GM19467 (cell line): ENCODE data around the gene VAMP3.
"Not testable (repeated sequence)": the region's sequence is repeated elsewhere in the genome, so short reads cannot be mapped to it uniquely, and the experiment has no call there.

Experiments used
- ATAC-seq: cut with Tn5 transposase; IDR thresholded peaks from one replicate; pipeline ENCODE4 v1.9.1; 2021; ENCODE audit warnings: mild to moderate bottlenecking, moderate library complexity; ENCODE audit not compliant: unreplicated experiment

VAMP3 gene

DNA sequence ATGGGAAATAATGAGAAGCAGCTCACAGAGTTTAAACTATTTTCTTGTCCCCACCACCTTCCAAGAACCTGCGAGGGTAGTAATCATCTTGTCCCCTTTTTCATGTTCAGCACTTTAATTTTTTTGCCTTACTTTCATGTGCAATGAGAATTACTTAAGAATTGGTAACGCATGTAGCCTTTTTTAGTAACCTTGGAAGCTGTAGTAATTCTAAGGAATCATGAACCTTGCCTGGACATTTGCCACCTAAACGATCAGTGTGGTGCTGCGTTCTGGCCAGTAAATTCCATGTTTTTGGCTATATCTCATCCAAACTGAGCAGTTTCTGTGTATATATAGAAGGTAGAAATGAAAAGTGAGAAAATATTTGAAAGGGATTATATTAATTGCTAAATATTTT is 3.9 kb upstream of the VAMP3 start:
- ATAC-seq = no peak

DNA sequence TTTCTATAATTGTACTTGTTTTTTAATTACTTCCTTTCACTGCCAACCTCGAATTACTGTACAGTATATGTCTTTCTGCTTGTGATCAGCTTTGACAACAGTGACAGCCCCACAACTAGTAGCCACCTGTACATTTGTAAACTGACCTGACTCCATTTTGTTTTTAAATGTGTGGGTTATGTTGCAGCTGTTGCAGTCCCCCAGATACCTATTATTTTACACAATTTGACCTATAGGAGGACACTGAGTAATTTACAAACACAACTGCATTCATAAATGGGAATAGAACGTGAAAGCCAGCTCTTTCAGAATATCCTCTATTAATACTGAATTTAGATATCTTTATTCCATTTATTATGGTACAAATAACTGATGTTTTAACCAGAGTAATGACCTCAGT is 2.5 kb upstream of the VAMP3 start:
- ATAC-seq = no peak

DNA sequence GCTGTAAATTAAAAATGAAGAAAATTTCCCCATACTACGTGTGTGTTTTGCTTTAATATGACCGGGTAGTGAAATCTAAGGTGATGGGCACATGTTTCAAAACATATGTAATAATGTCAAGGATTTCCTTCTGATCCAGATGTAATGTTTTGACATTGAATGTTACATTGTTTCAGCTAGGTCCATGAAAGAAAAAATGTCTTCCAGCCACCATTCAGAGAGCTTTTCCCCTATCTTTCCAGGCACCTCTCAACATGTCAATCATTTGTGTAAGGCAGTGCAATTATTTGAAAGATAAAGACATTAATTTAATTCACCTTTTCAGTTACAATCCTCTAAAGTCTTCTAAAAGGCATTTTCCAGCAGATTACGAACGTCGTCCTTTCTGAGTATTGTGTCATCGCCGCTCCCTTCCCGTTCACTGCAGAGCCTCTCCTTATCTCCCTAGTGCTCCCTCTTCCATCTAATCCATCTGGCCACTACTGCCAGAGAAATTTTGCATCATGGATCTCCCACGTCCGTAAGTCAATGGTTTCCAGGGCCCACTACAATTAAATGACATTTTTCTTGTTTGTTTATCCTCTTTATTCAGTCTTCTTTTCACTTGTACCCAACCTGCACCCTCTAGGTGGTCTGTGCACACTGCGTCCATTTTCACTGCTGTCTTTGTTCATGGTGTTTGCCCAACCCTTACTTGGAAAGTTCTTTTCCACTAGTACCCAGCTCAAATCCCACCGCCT is 1.3 kb upstream of the VAMP3 start:
- no peak for ATAC-seq

DNA sequence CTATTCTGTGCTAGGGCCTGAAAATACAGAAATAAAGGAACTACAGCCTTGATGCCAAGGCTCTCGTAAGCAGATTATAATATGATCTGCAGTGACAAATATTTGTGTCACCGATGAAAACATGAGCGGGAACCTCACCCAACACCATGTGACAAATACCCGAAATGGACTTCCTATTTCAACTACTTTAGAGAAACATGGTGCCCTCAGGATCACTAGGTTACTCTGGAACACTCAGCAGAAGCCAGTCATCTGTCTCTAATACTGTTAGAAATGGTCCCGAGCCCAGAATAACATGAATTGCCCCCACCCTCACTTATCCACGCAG is 463 bp upstream of the VAMP3 start:
- no peak for ATAC-seq

DNA sequence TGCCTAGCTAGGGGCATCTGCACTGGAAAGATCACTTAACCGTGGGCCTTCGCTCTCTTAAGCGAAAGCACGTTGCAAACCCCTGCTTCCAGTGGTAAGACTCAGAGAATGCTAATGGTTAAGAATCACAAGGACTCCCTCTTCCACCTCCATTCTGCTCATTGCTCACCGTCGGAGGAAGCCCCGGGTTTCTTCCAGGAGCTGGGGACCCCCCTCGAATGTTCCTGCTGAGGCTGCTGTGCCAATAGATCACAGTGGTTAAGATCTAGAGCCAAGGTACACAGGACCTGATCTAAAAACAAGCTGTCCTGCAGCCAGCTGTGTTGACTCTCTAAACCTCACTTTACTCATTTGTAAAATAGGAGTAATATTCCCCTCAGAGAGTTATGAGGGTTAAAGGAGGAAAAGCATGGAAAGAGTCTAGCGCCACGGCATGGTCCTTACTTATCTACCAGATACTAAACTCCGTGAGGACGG is 765 bp downstream of the VAMP3 start:
- ATAC-seq = no peak

DNA sequence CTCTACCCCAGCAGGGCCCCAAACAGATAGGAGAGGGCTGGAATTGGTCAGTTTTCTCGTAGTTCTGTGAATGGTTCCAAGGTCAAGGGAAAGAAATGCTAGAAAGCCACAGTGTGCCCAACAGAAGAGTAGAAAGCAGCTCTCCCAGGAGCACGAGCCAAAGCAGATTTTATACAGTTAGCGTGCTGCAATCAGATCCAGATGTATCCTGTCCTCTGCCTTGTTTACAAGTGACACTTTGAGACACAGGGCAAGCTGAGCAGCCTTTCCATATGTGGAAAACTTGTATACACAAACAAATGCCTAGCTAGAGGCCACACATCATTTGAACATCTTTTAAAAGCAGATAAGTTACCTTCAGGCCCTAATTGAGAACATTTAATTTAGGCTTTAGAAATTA is 6.5 kb downstream of the VAMP3 start:
- ATAC-seq = no peak

DNA sequence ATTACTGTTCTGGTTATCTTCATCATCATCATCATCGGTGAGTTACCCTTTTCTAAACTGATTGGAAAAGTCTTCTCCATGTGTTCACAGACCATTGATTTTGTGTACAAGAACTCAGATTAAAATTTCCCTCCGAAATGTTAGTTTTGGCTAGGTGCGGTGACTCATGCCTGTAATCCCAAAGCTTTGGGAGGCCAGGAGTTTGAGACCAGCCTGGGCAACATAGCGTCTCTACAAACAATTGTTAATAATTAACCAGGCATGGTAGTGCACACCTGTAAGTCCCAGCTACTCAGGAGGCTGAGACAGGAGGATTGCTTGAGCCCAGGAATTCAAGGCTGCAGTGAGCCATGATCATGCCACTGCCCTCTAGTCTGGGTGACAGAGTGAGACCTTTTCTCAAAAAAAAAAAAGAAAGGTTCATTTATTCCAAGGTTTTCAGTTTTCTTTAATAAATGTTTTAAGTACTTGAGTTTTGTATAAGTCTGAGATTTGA is 7.1 kb downstream of the VAMP3 start:
- no peak for ATAC-seq

DNA sequence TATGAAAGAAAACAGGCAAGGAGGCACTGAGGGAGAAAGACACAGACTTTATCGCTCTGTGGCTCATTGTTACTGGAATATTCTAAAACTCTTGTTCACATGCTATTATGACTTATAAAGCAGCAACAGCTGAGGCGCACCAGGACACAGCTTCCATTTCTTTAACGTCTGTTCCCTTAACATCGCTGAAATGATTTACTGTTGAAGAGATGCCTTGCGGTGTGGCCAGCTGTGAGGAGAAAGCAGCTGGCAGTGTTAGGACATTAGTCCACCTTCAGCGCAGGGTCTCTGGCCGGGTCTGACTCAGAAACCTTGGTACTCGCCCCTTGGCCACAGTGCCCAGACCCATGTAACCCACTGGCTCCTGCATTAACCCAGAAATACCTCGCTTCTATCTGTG is 9.9 kb downstream of the VAMP3 start:
- no peak for ATAC-seq

DNA sequence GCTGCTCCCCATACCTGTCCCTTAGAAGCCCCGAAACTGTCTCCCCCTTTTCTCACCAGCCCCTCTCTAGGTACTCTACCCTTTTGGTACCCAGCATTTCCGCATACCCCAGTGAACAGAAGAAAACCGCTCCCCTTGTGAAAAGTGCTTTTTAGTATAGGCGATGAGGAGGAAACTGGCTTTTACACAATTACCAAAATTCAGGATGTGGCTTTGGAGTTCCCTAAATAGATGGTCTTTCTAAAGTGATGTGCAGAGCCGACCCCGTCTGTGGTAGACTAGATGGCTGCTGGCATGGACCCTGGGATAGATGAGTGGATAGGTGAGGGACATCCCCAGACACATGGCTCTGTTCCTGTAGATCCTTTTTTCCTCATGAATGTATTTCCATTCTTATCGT is 10.4 kb downstream of the VAMP3 start:
- no peak for ATAC-seq

DNA sequence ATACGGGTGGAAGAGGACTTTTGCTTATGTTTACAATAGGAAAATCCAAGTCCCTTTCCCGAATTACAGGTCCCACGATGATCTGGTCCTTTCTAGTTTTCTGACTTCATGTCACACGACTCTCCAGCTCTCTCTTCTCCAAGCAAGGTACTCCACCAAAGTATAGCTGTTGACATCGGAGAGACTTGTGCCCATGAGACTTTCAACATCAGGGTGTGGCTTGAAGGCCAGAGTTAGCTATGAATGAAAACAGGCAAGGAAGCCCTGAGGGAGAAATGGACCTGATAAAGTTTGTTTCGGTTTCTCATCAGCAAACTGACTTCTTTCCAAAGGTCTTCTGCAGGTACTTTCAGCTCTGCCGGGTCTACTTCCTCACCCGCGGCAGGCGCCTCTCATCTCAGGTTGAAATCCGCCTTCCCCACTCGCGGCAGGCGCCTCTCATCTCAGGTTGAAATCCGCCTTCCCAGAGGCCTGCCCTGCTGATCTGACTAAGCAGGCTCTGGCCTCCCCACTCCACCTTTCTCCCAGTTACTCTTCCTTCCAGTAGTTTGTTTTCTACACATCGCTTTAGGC is 10.9 kb downstream of the VAMP3 start:
- ATAC-seq = no peak

DNA sequence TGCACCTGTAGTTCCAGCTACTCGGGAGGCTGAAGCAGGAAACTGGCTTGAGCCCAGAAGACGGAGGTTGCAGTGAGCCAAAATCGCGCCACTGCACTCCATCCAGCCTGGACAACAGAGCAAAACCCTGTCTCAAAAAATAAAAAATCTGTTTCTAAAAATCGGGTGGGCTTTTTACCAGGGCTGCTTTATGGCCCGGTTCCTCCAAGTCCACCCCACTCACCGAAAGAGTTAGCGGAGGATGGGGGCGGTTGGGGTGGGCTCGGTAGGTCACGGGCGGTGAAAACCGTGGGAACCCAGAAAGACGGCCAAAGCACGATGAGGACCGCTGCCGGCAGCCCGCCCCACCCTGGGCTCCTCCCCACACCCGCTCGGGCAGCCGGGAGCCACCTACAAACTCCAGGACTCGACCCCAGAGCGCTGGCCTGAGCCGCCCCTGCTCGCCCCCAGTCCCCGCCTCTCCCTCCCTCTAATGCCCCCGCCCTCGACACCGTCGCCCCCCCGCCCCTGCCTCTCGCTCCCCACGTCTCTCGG is 12.1 kb downstream of the VAMP3 start:
- ATAC-seq = no peak

DNA sequence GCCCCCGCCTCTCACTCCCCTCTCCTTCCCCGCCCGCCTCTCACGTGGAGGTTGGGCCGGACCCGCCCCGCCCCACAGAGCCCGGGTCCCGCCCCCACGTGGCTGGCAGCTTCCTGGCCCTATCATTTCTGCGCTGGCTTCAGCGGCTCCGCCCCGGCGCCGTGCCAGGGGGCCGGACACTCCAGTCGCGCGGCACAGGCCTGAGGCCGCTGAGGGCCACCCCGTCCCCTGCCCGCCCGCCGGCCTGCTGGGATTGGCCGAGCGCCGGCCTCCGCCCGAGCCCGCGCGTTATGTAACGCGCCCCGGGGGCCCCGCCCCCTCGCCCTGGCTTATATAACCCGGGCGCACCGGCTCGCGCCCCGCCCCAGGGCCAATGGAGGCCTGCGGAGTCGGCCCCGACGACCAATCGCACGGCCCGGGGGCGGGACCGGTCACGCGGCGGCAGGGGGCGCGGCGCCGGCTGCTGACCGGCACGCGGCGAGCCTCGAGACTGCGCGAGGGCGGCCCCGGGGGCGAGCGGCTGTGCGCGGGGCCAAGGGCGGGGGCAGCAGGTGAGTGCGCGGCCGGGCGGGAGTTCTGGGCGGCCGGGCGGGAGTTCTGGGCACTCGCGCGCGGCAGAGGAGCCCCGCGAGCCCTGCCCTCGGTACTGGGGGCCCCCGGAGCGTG is 12.9 kb downstream of the VAMP3 start, which contains the start of gene PER3:
PER3 (plus strand) TSS at position 466 of the 666 bp plus-strand sequence. CDS start 587 bp downstream, outside the sequence.
- ATAC-seq = peak; percentile 87

DNA sequence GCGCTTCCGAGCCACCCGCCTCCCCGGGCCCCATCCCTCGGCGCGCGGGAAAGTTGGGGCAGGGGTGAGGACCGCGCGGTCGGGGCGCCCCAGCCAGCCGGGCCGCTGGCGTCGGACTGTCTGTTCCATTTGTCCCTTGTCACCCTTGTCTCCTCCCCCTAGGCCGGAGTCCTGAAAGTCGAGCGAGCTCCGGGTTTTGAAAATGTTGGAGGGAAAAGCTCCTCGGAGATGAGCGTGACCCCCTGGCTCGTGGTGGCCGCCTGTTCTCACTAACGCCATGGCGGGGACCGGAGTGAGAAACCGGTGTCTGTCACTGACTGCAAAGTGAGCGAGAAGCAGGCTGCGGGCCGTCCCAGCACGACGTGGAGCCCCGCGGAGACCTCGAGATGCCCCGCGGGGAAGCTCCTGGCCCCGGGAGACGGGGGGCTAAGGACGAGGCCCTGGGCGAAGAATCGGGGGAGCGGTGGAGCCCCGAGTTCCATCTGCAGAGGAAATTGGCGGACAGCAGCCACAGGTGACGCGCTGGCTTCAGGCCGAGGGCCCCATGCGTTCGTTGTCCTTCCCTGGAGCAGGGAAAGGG is 13.5 kb downstream of the VAMP3 start:
- ATAC-seq = no peak

DNA sequence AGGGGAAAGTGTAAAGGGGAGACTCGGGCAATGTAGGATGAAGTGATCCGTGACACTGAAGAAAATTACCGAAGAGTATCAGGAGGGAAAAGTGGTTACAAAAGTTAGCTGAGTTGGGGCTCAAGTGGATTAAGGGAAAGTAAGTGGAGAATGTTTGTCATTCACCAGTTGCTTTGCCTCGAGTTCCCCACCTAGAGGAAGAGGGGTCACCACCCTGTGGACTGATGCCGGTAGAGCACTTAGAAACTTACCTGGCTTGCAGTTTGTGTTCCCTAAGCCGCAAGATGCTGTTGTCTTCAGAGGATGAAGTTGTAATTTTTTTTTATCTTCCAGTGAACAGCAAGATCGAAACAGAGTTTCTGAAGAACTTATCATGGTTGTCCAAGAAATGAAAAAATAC is 14.0 kb downstream of the VAMP3 start:
- ATAC-seq = no peak

DNA sequence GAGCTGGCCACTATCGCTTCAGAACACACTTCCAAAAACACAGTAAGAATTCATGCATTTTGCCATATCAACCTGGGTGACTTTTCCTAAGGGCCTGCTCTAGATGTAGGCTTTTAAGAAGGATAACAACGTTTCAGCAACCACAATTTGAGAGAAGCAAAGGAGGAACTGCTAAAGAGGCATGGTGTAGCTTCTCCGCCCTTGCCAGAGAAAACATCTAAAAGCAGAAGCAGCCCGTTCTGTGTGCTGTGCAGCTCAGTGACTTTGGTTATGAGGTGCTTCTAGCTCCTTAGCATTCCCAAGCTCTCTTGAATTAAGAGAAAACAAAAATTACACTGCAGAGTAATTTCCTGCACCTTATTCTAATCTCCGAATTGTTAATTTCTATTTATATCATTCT is 15.7 kb downstream of the VAMP3 start:
- ATAC-seq = no peak

DNA sequence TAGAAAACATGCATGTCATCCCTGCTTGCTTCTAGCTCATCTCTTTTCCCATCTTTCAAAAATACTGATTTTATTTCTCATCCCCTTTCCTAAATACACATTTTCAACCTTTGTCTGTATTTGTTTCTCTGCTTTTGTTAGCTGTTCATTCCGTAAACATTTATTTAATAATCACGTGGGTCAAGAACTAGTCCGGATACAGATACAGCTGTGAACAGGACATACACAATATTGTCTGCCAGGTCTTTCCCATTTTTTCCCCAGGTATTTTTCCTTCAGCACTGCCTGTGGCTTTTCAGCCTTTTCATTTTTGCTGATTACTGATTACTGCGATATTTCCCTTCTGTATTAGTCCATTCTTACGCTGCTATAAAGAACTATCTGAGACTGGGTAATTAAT is 18.7 kb downstream of the VAMP3 start:
- no peak for ATAC-seq

DNA sequence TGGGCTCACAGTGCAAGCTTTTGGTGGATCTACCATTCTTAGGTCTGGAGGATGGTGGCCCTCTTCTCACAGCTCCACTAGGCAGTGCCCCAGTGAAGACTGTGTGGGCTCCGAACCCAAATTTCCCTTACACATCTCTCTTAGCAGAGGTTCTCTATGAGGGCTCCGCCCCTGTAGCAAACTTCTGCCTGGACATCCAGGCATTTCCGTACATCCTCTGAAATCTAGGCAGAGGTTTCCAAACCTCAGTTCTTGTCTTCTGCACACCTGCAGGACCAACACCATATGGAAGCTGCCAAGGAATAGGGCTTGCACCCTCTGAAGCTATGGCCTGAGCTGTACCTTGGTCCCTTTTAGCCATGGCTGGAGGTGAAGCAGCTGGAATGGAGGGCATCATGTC is 19.9 kb downstream of the VAMP3 start:
- not testable (repeated sequence) for ATAC-seq

DNA sequence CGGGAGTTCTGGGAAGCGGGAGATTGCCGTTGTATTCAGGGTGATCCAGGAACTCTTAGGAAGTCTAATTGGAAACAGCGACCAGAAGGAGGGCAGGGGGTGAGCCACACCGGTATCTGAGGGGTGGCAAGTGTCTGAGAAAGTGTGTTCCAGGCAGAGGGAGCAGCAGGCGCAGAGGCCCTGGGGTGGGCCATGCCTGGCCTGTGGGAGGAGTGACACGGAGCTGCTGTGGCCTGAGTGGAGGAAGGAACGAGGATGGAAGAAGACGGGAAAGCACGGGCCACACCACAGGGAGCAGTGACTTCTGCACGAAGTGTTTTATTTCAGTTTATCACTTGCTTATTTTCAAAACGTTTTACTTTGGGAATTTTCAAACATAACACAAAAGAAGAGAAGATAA is 24.3 kb downstream of the VAMP3 start:
- ATAC-seq = no peak

DNA sequence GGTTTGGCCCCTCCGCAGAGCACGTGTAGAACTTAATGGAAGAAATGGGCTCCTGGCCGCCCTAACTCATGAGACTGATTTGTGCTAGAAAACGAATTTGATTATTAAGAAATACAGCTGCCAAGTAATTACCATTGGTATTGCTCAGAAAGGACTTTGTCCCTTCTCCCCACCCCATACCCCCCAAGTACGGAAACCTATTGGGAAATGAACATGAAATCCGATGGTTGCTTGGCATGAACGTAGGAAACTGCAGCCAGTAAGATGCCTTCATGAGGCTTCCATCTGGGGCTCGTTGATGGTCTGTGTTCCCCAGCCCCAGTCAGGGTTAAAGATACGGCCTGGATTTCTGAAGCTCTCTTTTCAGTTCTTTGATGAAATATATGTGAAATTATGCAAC is 34.4 kb downstream of the VAMP3 start:
- ATAC-seq = no peak

DNA sequence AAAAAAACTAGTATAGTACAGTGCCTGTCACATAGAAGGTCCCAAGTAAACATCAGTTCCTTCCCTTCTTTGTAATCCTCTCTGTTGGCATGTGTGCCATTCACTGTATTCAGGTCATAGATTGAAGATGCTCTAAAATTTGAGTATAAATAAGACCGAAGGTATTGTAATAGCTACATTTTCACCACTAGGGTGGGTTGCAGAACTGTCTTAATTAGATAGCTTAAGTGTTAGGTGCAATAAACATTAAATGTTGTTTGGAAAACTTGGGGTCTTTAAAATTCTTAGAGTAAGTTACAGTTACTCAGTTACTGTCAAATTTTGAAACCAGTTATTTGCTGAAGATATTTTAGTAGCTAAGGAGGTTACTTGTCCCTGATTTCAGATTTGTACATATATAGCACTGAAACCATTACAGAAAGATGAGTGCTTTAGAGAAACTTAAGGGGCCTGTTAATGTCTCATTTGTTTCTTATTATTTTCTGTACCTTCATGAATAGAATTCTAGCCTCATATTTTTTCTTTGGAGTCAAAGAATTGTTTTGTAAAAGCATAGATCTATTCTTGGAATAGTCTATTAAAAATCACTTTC is 37.3 kb downstream of the VAMP3 start:
- ATAC-seq = no peak

DNA sequence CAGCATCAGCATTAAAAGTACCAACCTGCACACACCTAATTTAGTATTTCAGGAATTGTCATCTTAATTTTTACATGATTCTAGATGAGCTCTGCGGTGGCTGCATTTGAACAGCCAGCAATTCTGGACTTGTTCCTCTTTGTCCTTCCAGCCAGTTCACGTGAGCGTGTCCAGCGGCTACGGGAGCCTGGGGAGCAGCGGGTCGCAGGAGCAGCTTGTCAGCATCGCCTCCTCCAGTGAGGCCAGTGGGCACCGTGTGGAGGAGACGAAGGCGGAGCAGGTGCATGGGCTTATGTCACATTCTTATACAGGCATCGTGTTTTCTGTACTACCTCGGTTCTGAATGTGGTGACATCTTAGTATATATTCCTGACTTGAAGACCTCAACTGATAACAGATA is 38.6 kb downstream of the VAMP3 start:
- ATAC-seq = no peak
